ENCODE results near the gene OR5L2. TPM values are rescaled to one million over a fixed set of nuclear protein-coding genes. Genes with fewer than 3 reads are reported as not detected.
"Not testable (repeated sequence)": the region's sequence is repeated elsewhere in the genome, so short reads cannot be mapped to it uniquely, and the experiment has no call there.

Gene OR5L2
- total RNA-seq (2014; rRNA removed; shearing (Covaris generic)): not detected in 2 replicates

- DNase-seq (ENCODE audit: low spot score): no peak
Measured at GRCh38 chr11:55826919-55827318, at the start of gene OR5L2. Gene OR5L2, plus strand, starts transcription at chr11:55827219. Its CDS starts 0 bp downstream, at chr11:55827219.

- no peak for DNase-seq (ENCODE audit: low spot score)
Measured at GRCh38 chr11:55791606-55792005, 35.4 kb upstream of the OR5L2 start.

- DNase-seq (ENCODE audit: low spot score): no peak
Measured at GRCh38 chr11:55793321-55793720, 33.7 kb upstream of the OR5L2 start.

- no peak for DNase-seq (ENCODE audit: low spot score)
Measured at GRCh38 chr11:55795256-55795655, 31.8 kb upstream of the OR5L2 start, which contains the start of gene OR5D14. Gene OR5D14, plus strand, starts transcription at chr11:55795556. Its CDS starts 0 bp downstream, at chr11:55795556.

- DNase-seq (ENCODE audit: low spot score): no peak
Measured at GRCh38 chr11:55806248-55806647, 20.8 kb upstream of the OR5L2 start.

GRCh38 chr11:55811067-55811466, 16.0 kb upstream of the OR5L2 start, which contains the start of gene OR5L1:
Gene OR5L1, plus strand, starts transcription at chr11:55811367. Its CDS starts 100 bp downstream, at chr11:55811467.
- no peak for DNase-seq (ENCODE audit: low spot score)

GRCh38 chr11:55819330-55819729, 7.7 kb upstream of the OR5L2 start, which contains the start of gene OR5D18:
Gene OR5D18, plus strand, starts transcription at chr11:55819630. Its CDS starts 0 bp downstream, at chr11:55819630.
- DNase-seq (ENCODE audit: low spot score): no peak

- no peak for DNase-seq (ENCODE audit: low spot score)
Measured at GRCh38 chr11:55838452-55838851, 11.4 kb downstream of the OR5L2 start, which contains the start of gene OR5D16. Gene OR5D16, plus strand, starts transcription at chr11:55838752. Its CDS starts 0 bp downstream, at chr11:55838752.

GRCh38 chr11:55847453-55847852, 20.4 kb downstream of the OR5L2 start:
- no peak for DNase-seq (ENCODE audit: low spot score)

GRCh38 chr11:55849037-55849436, 22.0 kb downstream of the OR5L2 start:
- DNase-seq (ENCODE audit: low spot score): no peak

- no peak for DNase-seq (ENCODE audit: low spot score)
Measured at GRCh38 chr11:55852141-55852540, 25.1 kb downstream of the OR5L2 start.

- DNase-seq (ENCODE audit: low spot score): no peak
Measured at GRCh38 chr11:55854704-55855103, 27.7 kb downstream of the OR5L2 start.

GRCh38 chr11:55867354-55867753, 40.3 kb downstream of the OR5L2 start:
- not testable (repeated sequence) for DNase-seq (ENCODE audit: low spot score)

- DNase-seq (ENCODE audit: low spot score): not testable (repeated sequence)
Measured at GRCh38 chr11:55872731-55873130, 45.7 kb downstream of the OR5L2 start.

- not testable (repeated sequence) for DNase-seq (ENCODE audit: low spot score)
Measured at GRCh38 chr11:55873146-55873545, 46.1 kb downstream of the OR5L2 start.

Other genes with a start within 250 kb of the OR5L2 start
- not detected in 2 replicates for gene OR4C11, start 219.6 kb upstream of the OR5L2 start, total RNA-seq (2014; rRNA removed; shearing (Covaris generic))
- gene OR4P4, start 192.1 kb upstream of the OR5L2 start, total RNA-seq (2014; rRNA removed; shearing (Covaris generic)): not detected in 2 replicates
- gene OR4S2, start 178.9 kb upstream of the OR5L2 start, total RNA-seq (2014; rRNA removed; shearing (Covaris generic)): not detected in 2 replicates
- not detected in 2 replicates for gene OR4C6, start 165.0 kb upstream of the OR5L2 start, total RNA-seq (2014; rRNA removed; shearing (Covaris generic))
- not detected in 2 replicates for gene OR5D13, start 53.8 kb upstream of the OR5L2 start, total RNA-seq (2014; rRNA removed; shearing (Covaris generic))
- not detected in 2 replicates for gene OR5D14, start 31.7 kb upstream of the OR5L2 start, total RNA-seq (2014; rRNA removed; shearing (Covaris generic))
- gene OR5L1, start 15.9 kb upstream of the OR5L2 start, total RNA-seq (2014; rRNA removed; shearing (Covaris generic)): not detected in 2 replicates
- not detected in 2 replicates for gene OR5D18, start 7.6 kb upstream of the OR5L2 start, total RNA-seq (2014; rRNA removed; shearing (Covaris generic))
- not detected in 2 replicates for gene OR5D16, start 11.5 kb downstream of the OR5L2 start, total RNA-seq (2014; rRNA removed; shearing (Covaris generic))
- gene TRIM51, start 56.1 kb downstream of the OR5L2 start, total RNA-seq (2014; rRNA removed; shearing (Covaris generic)): not detected in 2 replicates
- not detected in 2 replicates for gene OR5W2, start 87.4 kb downstream of the OR5L2 start, total RNA-seq (2014; rRNA removed; shearing (Covaris generic))
- not detected in 2 replicates for gene OR5I1, start 109.2 kb downstream of the OR5L2 start, total RNA-seq (2014; rRNA removed; shearing (Covaris generic))
- gene OR10AG1, start 142.7 kb downstream of the OR5L2 start, total RNA-seq (2014; rRNA removed; shearing (Covaris generic)): not detected in 2 replicates
- gene OR5F1, start 167.4 kb downstream of the OR5L2 start, total RNA-seq (2014; rRNA removed; shearing (Covaris generic)): not detected in 2 replicates
- not detected in 2 replicates for gene OR5AS1, start 200.4 kb downstream of the OR5L2 start, total RNA-seq (2014; rRNA removed; shearing (Covaris generic))